Measurements from ENCODE around the gene DPM2.

DPM2 gene

DNA sequence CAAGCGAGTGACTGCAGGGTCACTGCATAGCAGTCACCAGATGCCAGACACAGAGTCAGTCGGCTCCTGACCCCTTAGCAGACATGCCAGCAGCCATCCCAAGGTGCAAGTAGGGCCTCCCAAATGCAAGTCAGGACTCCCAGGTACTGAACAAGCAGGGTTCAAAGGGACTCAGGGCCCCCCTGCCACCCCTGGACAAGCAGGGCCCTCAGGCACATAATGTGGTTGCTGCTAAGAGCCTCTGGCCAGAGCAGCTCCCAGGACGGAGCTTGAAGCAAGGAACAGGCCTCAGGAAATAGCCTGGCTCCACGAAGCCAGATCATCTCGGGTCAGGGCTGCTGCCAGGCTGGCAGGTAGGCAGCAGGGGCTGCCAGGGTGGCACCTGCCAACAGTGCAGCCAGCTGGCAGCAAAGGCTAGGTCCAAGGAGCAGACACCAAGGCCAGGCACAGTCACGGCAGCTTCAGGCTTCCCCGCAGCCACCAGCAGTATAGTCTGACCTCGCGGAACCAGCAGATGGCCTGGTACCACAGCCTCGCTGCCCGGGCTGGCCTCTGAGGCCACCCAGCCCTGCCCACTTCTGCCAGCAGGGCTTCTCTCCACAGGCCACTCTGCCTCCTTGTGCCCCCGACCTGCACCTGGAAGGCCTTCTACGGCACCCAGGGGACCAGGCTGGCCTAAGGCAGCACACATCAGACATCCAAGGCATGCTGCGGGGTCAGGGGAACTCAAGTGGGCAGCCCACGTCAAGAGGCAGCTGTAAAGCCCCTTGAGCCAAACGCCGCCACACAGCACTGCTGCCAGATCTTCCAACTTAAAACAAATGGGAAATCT is 35.7 kb upstream of the DPM2 start:
- DNase-seq (ENCODE audit: low read depth, low spot score), result no peak

DNA sequence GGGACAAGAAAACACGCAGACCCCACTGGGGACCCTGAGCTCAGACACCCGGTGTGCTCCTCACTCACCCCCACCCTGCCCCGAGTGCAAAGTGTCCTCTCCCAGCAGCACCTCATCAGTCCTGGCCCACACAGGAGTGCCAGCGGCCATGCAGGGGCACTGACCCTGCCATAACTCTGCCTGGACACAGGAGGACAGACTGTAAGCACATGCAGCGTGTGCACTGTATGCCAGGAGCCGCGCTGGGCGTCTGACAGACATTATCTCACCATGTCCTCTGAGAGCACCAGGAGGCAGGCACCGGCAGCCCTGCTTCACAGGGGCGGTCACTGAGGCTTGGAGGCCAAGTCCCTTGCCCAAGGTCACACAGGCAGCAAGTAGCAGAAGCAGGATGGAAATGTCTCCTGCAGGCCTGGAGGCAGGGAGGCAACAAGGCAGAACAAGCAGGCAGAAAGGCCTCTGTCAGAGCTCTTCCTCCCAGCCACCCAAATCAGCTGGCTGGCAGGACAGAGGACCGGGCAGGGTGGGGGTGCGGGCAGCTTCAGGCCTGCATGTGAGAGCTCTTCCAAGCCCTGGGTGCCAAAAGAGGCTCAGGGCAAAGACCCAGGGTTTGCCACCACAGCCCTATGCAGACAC is 34.7 kb upstream of the DPM2 start:
- DNase-seq (ENCODE audit: low read depth, low spot score), result no peak

DNA sequence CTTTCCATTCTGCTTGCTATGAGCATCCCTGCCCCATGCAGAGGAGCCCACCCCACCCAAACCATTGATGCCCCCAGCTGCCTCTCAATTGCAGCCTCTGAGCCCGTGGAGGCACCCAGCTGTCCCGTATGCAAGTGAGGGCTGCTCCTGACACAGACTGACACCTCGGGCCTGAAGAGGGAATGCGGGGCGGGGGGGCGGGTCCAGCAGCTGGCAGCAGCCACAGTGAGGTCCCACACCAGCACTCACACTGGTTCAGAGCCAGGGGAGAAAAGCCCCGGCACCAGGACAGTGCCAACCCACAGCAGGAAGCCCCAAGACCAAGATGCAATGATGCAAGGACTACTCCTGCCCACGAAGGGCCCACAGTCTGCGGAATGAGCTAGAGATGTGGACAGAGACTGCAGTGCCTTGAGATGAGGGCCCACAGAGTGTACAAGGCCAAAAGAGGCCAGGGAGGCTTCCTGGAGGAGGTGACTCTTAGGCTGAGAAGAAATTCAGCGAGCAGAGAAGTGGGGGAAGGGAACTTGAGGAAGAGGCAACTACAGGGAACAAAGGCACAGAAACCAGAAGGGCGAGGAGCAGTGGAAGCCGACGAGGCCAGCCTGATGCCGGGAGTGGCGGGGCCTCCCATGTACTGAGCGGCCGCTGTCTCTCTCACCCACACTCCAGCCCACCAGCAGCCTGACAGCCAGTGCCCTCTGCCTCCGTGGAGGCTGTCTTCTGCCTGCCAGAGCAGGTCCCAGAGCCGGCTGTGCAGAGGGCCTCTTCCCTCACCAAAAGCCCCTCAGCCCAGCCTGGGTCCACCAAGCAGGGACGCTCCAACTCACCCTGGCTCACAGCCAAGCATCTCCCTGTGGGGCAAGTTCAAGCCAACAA is 33.9 kb upstream of the DPM2 start:
- DNase-seq (ENCODE audit: low read depth, low spot score), result no peak

GRCh38 chr9:127970401-127971313 is 33.0 kb upstream of the DPM2 start:
- no peak for DNase-seq (ENCODE audit: low read depth, low spot score)

GRCh38 chr9:127968700-127969383 is 31.2 kb upstream of the DPM2 start:
- DNase-seq (ENCODE audit: low read depth, low spot score), result no peak

GRCh38 chr9:127968042-127968441 is 30.4 kb upstream of the DPM2 start:
- no peak for DNase-seq (ENCODE audit: low read depth, low spot score)

DNA sequence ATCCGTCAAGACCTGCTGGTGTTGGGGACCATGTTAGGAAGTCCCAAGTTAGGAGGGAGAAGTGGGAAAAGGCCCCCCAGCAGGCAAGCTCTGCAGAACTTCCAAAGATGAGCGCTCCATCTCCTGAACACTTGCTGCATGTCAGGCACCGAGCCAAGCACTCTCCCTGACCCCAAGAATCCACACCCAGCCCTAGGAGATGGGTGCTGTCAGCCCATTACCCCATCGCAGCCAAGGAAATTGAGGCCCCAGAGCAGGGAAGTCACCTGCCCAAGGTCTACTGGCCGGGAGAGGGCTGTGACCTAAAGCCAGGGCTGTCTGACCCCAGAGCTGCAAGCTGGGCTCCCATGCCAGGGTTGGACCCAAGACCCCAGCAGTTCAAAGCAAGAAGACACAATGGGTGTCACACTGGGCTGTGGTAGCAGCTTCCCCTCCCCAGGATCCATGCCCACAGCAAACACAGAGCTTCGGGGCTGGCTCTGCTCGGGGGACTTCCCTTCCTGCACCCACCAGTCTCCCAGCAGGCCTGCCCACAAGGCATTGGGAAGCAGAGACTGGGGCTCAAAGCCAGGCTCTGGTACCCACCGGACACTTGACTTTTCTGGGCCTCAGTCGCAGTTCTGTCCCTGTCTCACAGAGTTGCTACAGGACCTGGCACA is 29.6 kb upstream of the DPM2 start:
- no peak for DNase-seq (ENCODE audit: low read depth, low spot score)

- no peak for DNase-seq (ENCODE audit: low read depth, low spot score)
These were observed 28.9 kb upstream of the DPM2 start for GRCh38 chr9:127966416-127967150.

DNA sequence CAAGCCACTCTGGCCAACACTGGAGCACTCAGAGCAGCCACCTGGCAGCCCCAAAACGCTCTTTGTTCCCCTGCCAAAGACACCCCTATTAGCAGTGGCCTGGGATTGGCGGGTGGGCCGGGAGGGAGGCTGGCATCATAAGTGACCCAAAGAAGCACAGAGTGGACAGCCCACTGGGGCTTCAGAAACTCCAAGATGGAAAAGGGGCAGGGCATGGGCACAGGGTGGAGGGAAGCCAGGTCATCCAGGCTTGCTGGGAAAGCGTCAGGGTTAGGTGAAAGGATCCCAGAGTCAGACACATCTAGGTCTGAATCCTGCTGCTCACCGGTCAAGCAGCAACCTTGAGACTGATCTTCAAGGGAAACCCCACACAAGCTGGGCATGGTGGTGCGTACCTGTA is 28.3 kb upstream of the DPM2 start:
- no peak for DNase-seq (ENCODE audit: low read depth, low spot score)

DNA sequence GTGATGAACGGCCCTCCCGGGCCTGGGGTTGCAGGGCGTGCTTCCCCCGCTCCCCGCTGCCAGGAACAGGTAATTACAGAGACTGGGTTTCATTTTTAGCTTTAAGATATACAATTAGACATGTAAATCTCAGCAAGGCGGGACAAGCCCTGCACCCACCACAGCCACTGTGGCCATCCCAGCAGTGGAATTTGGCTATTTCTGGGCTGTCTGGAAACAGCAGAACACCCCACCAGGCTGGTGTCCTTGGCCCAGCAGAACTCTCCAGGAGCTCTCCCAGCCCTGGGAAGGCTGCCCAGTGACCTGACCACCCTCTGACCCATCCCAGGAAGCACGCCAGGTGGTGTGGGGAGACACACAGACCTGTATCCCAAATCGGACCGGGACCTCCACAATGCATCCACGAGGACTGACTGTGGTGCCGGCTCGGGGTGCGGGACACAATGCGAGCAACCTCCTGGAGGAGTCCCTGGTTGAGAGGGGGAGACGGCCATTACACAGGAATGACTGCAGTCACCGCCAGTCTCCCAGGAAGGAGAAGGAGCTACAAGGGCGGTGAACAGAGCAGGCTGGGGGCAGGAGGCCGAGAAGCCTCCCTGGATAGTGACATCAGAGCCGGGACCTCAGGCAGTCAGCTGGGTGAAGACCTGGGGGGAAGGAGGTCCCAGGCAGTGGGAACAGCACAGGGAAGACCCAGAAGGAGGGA is 25.9 kb upstream of the DPM2 start:
- no peak for DNase-seq (ENCODE audit: low read depth, low spot score)

DNA sequence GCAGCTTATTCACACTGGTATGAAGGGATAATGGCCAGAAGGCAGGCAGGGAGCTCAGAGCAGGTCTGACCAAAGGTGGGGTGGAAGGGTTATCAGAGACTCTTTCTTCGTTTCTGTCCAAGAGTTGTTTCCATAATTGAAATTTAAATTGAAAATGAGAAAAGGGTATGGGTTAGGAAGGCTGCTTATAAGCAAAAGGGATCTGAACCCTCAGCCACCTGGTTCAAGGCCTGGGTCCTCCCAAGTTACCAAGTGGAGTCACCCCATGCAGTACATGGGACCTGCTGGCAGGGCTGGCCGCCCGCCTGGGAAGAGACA is 25.3 kb upstream of the DPM2 start:
- DNase-seq (ENCODE audit: low read depth, low spot score), result no peak

DNA sequence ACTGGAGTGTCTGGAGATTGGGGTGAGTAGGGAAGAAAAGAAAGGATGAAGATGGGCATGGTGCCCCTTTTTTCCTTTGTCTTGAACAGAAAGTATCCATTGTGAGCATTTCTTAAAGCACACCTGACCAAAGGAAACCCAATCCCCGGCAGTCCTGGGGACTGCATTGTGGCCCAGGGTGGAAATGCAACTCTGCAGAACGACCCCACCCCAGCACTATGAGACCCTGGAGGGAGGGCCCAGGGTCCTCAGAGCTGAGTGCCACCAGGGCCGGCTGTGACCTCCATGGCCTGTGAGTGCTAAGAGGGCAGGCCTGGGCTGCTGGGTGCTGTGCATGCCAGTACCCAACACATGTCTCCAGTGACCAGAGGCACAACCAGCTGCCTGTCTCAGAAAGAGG is 24.6 kb upstream of the DPM2 start:
- DNase-seq (ENCODE audit: low read depth, low spot score), result no peak

- no peak for DNase-seq (ENCODE audit: low read depth, low spot score)
These were observed 24.0 kb upstream of the DPM2 start for GRCh38 chr9:127961613-127962155.

GRCh38 chr9:127961155-127961490 is 23.5 kb upstream of the DPM2 start:
- DNase-seq (ENCODE audit: low read depth, low spot score), result no peak

DNA sequence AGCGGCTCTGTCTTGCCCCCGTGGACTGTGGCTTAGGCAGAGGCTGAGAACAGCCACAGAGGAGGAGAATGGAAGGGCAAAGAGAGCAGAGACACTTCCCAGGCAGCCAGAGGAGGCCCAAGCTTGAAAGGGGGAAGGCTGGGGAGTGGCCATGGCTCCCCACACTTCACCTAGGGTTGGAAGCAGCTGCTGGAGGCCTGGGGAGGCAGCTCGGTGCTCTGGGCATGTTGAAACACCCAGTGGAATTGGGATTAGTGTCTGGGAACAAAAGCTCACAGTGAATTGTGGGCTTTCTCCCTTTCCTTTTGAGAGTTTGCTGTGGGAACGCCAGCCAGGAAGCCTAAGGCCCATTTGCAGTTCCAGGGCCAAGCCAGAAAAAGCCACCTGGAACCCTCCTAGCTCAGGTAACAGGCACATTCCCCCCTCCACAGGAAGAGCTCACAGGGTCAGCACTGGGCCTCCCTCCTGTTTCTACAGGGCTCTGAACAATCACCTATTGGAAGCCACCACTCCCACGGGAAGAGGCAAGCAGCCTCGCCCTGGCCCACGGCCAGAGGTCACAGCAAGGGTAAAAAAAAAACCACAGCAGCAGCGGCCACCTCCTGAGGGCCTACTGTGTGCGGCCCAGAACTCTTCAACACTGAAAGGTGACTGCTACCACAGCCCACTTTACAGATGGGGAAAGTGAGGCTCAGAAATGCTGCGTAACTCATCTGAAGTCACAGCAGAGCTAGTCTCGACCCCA is 22.9 kb upstream of the DPM2 start:
- DNase-seq (ENCODE audit: low read depth, low spot score), result no peak

DNA sequence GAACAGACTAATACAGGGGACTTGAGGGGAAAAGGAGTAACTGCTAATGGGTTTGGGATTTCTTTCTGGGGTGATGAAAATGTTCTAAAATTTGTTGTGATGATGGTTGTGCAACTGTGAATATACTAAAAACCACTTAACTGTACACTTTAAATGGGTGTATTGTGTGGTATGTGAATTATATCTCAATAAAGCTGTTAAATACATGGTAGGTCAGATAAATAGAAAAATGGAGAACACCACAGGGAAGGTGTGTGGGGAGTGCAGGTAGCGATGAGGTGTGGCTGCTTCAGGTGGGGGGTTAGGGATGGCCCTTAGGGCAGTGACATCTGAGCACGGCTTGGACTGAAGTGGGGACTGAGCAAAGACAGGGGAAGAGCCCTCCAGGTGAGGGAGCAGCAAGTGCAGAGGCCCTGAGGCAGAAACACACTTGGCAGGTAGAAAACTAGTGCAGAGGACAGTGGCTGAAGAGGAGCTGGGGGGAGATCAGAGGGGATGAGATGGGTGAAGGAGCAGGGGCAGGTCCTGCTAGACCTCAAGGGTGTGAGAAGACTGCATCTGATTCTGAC is 22.3 kb upstream of the DPM2 start:
- DNase-seq (ENCODE audit: low read depth, low spot score), result no peak

- DNase-seq (ENCODE audit: low read depth, low spot score), result no peak
These were observed 21.7 kb upstream of the DPM2 start for GRCh38 chr9:127959398-127959797.

- no peak for DNase-seq (ENCODE audit: low read depth, low spot score)
These were observed 21.1 kb upstream of the DPM2 start for GRCh38 chr9:127958728-127959127.
